Loucy (cell line): Measurements from ENCODE around the gene DSCAML1.

Source experiments
- EZH2phosphoT487 ChIP-seq: fragments of 200-600 bp; IDR thresholded peaks from 2 replicates; pipeline ENCODE4 v1.6.1; 2018; ENCODE audit warnings: antibody characterized with exemption, mild to moderate bottlenecking, moderate library complexity, borderline replicate concordance
- TF ChIP-seq, protein P1 (sequence below): fragments of 200-600 bp; sonication (generic); conservative IDR thresholded peaks from 2 replicates; pipeline ENCODE4 v1.5.1; 2014; ENCODE audit warnings: mild to moderate bottlenecking, antibody characterized with exemption, low read length

DNA sequence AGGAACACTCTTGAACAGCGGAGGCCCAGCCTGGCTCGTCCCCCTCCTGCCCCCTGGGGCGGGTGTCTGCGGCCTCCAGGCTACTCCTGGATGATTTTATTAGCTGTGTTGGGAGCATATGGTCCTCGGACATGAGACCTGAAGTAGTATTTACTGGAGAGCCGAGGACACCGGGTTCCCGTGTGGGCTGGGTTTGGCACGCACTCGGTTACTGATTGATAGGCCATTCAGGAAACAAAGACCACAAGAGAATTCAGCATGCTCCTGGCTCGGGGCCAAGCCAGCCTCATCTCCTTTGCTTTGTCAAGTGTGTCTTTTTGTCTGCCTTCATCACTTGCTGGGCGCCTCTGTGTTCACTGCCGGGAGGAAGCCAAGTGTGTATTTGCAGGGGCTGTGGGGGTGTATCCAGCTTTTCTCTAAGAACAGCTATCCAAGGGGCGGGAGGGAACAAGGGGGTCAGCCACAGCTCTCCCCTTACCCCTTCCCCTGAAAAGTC lies 17.8 kb upstream of the DSCAML1 start:
- TF ChIP-seq, protein P1, sequence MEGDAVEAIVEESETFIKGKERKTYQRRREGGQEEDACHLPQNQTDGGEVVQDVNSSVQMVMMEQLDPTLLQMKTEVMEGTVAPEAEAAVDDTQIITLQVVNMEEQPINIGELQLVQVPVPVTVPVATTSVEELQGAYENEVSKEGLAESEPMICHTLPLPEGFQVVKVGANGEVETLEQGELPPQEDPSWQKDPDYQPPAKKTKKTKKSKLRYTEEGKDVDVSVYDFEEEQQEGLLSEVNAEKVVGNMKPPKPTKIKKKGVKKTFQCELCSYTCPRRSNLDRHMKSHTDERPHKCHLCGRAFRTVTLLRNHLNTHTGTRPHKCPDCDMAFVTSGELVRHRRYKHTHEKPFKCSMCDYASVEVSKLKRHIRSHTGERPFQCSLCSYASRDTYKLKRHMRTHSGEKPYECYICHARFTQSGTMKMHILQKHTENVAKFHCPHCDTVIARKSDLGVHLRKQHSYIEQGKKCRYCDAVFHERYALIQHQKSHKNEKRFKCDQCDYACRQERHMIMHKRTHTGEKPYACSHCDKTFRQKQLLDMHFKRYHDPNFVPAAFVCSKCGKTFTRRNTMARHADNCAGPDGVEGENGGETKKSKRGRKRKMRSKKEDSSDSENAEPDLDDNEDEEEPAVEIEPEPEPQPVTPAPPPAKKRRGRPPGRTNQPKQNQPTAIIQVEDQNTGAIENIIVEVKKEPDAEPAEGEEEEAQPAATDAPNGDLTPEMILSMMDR = no peak
- no peak for TF ChIP-seq EZH2phosphoT487
